CD4-positive, alpha-beta T cell treated with Interferon alpha-2 for 1 hour (primary cell): Measurements from ENCODE around the gene HIKESHI.
"Not testable (repeated sequence)": the region's sequence is repeated elsewhere in the genome, so short reads cannot be mapped to it uniquely, and the experiment has no call there.

Experiments
- DNase-seq, 2 donors: peaks; one replicate each; pipeline ENCODE4 v3.0.0-alpha.2; 2020 to 2022

The HIKESHI gene, protein sequence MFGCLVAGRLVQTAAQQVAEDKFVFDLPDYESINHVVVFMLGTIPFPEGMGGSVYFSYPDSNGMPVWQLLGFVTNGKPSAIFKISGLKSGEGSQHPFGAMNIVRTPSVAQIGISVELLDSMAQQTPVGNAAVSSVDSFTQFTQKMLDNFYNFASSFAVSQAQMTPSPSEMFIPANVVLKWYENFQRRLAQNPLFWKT

DNA sequence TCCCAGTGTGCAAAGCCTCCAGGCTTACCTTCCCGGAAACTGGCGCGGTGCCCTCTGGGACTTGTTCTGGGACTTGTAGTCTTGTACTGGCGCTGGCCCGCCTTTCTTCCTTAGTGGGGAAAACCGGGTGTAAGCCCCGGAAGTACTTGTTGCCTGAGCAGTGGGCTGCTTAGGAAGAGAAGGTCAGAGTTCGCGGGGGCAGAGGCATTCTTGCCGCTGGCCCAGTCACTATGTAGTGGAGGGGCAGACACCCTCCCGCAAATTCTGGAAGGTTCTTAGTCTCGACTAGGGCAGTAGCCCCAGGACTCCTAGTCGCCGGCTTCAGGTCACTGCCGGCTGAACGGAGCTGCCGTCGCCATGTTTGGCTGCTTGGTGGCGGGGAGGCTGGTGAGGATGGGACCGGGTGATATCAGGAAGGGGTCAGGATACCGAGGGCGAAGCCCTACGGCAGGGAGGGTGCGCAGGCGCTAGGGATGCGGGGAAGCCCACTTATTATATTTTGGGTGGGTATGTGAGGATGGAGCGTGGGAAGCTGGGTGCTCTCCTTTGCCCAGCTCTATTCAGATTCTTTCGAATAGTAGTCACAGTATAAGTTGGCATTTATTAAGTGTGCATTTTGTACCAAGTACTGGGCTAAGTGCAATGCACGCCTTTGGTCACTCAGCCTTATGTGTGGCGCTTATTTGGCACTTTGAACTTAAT lies at the start of gene HIKESHI:
Gene HIKESHI, plus strand, starts transcription at position 149 of the 702 bp plus-strand sequence. Its CDS starts 209 bp downstream, at position 358.
- DNase-seq: peak; percentile 89 to 92

DNA sequence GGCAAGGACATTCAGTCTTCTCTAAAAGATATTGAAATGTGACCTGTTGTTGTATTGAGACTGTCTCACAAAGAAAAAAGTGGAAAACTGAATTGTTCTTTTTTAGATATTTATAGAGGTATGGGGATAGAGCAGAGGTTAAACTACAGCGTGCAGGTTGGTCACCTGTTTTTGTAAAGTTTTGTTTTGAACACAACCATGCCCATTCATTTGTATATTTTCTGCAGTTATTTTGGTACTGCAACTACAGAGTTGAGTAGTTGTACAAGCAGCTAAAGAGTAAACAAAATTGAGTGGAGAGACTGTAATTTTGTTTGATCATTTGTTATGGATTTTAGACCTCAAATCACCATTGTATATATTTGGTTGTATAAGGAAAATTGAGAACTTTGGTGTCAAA lies 46.1 kb upstream of the HIKESHI start:
- DNase-seq: no peak

DNA sequence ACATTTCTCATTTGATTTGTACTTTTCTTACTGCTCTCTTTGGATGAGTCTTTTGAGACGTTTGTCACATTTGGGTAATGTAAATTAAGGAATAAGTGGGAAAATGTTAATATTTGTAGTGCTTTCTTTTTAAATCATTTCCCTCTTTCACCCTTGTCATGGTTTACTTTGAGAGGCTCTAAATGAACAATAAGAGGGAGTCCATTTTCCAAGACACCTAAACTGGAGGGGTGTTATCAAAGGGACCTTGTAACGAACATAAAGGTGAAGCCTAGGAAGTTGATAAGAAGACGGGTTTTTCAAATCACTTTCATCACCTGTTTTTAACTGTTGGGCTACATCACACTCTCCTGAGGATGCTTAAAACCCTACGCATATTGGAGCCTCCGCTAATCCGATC lies 45.4 kb upstream of the HIKESHI start:
- DNase-seq: no peak

DNA sequence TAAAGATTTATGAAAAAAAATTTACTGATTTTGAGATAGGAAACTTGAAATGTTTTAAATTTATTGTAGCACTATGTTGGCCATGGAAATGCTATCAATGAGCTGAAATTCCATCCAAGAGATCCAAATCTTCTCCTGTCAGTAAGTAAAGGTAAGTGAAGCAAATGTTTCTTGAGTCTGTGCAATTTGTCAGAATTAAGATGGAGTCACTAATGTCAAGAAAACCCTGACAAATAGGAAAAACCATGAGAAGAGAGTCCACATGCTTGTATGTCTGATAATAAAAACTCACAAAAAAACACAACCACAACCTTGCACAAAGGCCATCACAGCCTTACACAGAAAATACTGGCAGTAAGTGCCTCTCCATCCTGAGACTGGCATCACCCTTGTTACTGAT lies 44.6 kb upstream of the HIKESHI start:
- no peak for DNase-seq

DNA sequence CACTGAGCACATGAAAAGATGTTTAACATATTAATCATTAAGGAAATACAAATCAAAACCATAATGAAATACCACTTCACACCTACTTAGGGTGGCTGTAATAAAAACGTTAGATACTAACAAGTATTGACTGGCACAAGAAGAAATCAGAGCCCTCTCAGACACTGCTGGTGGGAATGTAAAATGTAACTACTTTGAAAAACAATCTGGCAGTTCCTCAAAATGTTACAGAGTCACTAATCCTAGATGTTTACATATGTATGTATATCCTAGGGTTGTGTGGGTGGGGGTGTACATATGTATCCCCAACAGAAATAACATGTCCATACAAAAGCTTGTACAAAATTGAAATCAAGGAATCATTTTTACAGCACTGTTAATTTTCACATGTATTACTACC lies 42.3 kb upstream of the HIKESHI start:
- DNase-seq: no peak

DNA sequence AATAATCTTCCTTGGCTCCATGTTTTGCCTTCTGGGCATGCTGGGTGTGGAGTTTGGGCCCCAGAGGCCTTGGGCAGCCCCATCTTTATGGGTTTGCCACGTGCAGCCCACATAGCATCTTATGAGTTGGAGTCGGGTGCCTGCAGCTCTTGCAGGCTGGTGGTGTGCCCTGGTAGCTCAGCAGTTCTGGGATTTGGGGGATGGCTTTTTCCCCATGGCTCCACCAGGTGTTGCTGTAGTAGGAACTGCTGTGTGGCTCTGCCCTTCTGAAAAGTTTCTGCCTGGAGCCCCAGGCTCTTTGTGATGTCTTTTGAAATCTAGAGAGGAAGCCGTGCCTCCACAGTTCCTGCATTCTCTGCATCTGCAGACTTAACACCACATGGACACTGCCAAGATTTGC lies 40.7 kb upstream of the HIKESHI start:
- no peak for DNase-seq

DNA sequence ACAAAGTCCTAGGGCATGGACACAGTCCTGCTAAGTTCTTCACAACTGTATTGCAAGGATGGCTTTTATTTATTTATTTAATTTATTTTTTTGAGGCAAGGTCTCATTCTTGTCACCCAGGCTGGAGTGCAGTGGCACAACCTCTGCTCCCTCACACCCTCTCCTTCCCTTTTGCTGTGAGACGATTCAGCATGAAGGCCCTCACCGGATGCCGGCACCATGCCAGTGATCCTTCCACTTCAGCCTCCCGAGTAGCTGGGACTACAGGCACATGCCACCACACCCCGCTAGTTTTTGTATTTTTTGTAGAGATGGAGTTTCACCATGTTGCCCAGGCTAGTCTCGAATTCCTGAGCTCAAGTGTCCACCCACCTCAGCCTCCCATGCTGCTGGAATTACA lies 39.7 kb upstream of the HIKESHI start:
- DNase-seq: no peak

DNA sequence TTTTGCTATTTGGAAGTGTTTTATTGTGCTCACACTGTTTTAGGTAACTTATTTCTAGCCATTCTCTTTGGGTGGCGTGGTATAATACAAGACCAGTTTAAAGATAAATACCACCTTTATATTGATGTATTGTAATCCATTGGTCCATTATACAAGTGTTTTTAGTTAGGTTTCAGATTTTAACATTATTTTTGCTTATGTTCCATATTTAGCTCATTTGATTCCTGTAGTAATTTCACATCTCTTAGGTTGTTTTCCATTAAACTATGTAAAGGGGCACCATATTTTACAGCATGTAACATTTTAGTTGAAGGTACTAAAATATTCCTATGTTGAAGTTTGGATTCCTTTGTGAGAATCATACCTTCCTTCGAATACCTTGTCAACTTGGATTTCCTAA lies 37.4 kb upstream of the HIKESHI start:
- no peak for DNase-seq

DNA sequence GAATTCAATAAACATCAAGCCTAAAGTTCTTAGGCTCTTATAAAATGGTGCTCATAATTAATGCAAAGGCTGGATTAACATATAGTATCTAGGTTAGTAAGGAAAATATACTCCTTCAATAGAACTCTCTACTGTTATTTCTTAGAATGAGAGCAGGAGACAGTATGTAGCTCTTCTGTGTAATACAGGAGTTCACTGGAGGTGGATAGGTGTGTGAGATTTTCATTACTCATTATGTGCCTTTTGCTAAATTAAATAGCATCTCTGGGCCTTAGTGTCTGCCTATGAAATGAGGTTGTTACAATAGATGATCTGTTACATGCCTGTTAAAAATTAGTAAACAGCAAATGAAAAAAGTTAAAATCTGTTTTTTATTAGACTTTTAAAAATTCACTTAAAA lies 36.8 kb upstream of the HIKESHI start:
- DNase-seq: no peak

DNA sequence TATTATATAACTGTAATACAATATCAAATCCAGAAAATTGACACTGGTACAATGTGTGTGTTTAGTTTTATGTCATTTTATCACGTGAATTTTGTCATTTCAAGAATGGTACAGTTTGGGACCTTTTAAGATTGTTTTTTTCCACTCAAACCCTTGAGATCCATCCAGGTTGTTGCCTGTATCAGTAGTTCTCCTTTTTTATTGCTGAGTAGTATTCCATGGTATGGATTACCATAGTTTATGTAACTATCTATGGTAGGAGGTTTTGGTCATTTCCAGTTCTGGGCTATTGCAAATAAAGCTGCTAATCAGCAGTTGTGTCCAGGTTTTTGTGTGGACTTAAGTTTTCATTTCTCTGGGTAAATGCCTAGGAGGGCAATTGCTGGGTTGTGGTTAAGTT lies 32.4 kb upstream of the HIKESHI start:
- no peak for DNase-seq

DNA sequence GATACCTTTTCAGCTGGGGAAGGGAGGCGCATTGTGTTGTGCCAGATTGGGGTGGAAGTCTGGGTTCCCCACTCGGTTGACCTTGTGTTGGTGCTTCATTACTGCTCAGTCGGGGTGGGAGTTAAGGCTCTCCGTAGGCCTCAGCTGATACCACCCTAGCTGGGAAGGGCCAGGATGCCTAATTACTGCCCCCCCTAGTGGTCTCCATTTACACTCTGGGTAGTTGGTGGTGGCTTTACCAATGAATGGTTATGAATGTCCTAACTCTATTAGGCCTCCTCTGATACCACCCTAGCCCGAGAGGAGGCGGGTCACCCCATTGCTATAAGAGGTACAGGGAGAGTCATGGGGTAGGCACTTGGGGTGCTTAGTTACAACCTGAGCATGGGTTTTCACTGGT lies 27.5 kb upstream of the HIKESHI start:
- DNase-seq: no peak

DNA sequence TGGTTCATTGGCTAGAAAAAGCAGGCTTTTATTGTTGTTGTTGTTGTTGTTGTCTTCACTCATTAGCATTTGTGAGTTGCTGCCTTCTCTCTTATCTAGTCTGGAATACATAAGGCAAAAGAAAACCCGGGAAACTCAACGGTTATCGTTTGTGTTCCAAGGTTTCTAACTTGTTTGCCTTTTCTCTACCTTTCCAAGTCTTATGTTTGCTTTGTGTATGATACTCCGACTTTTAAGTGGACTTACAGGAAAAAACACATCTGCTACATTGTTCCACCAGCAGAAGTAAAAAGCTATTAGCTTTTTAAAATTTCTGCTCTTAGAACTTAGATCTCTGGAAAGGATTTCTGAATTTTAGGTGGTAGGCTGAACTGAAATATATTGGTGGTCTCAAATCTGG lies 27.0 kb upstream of the HIKESHI start:
- DNase-seq: no peak

DNA sequence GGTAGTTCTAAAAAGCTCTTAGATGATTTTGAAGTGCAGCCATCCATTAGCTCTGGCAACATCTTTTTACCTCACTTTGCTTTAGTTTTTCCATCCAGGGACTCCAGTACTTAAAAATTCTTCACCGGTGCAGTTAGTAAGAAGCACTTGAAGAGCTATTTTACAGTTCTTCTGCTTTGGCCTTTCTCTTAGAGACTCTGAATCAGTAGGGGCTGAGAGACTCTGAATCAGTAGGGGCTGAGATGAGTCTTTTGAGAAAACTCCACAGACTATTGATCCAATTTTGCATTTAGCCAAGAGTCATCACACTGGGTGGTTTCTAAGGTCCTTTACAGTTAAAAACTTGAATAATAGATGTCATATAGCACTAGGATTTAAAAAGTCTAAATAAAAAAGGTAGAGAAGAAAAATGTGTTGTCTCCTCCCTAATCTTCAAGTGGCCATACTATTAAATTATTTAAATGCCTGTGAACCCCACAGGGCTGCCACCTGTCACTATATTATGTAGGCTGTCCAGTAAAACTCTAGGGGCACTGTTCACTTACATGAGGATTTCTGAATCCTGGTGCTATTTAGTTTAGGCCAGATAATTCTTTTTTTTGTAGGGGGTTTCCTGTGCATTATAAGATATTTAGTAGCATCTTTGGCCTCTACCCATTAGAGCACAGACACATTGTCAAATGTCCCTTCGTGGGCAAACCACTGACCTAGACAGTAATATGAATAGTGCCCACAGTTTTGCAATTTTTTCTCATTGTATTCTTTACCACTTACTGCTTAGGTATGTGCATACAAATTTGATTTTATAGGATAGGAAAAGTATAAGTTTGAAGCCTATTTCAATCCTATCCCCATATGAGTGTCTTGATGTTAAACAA lies 26.3 kb upstream of the HIKESHI start:
- no peak for DNase-seq

DNA sequence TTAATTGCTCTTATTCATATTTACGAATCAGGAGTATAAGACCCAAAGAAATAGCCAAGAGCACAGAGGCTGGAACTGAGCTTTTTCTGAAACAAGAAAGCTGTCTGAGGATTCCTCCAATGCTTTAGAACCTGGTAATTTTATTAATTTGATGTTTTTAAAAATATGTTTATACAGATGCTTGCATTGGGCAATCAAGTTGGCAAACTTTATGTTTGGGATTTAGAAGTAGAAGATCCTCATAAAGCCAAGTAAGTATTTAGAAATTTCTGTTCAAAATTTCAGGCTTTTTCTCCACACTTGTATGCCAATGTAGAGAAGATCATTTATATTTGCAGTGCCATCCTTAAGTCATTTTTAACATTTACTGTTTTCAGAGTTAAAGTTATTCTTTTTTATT lies 24.3 kb upstream of the HIKESHI start:
- no peak for DNase-seq

DNA sequence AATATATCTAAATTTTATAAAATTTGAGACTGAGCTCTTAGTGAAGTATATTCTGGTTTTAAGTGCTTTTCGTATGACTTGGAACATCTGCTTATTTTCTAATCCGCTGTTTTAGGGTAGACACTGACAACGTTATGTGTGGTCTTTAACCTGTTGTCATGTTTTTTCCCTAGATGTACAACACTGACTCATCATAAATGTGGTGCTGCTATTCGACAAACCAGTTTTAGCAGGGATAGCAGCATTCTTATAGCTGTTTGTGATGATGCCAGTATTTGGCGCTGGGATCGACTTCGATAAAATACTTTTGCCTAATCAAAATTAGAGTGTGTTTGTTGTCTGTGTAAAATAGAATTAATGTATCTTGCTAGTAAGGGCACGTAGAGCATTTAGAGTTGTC lies 23.8 kb upstream of the HIKESHI start:
- no peak for DNase-seq

DNA sequence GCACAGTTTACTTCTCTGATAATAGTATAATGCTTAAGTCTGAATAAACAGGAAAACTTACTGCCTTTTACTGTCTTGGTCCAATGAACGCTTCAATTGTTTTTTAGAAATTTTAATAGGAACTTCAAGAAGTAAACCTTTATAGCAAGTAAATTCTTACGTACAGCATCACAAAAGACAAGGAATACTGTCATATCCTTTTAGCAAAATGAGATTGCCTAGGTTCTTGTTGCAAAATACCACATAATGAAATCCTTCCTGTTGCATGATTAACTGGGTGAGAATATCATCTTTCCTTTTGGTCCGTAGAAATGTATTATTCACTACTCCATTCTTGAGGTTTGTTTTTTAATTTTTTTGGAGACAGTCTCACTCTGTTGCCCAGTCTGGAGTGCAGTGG lies 22.3 kb upstream of the HIKESHI start:
- DNase-seq: no peak

DNA sequence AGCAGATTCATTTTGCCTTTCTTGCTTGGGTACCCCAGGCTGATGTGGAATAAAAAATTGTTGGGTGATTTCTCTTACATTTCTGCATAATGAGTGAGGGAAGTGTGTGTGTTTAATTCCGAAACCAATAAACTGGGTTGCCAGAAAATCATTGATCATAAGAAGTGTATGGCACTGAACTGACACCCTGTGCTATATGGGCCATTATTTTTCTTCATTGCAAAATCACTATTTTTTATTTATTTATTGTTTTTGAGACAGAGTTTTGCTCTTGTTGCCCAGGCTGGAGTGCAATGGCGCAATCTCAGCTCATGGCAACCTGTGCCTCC lies 14.6 kb upstream of the HIKESHI start:
- no peak for DNase-seq

DNA sequence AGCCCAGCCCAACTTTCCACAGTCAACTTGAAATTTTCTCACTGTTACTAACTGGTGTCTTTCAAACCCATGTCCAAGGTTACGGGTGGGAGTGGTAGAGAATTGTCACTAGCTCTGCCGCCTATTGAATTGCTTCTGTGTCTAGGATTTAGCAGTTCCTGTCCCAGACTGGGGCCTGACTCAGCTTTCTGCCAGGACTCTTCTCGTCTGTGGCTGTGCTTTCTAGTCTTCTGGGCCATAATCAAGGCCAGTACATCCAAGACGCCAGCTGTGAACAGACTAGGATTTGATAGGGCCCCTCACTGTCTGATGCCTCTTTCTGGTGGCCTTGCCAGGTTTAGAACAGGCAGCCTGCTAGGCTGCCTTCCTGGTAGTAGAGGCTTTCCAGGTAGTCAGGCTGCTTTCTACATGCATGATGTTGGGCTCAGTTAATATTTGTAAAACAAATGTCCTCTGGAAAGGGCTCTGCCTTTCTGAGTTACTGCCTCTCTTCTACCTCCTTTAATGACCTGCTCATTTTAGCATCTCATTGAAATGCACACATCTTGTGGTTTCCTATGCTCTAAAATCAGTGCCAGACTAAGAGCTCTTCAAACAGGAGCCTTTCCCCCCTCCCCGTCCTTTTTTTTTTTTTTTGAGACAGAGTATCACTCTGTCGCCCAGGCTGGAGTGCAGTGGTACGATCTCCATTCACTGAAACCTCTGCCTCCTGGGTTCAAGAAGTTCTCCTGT lies 13.1 kb upstream of the HIKESHI start:
- DNase-seq: peak in 1 of 2 donors; percentile 17

DNA sequence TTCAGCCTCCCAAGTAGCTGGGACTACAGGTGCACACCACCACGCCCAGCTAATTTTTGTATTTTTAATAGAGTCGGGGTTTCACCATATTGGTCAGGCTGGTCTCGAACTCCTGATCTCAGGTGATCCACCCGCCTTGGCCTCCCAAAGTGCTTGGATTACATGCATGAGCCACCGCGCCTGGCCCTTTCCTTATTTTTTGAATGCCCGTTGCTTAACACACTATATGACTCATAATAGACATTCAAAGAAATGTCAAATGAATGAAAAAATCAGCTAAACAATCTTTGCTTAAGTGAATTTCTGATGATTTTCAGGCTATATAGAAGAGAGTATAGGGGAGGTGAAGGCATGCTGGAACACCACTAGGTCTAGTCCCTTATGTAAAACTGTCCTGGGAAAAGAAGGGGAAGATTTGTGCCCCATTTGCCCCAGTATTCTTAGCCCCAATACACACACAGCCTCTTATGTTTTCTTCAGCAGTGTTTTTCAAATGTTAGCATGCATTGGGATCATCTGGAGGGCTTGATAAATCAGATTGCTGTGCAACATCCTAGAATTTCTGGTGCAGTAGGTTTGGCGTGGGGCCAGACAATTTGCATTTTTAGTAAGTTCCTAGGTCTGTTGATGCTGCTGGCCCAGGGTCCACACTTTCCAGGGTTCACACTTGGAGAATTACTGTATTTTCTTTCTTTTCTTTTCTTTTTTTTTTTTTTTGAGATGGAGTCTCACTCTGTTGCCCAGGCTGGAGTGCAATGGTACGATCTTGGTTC lies 12.3 kb upstream of the HIKESHI start:
- DNase-seq: not testable (repeated sequence)

DNA sequence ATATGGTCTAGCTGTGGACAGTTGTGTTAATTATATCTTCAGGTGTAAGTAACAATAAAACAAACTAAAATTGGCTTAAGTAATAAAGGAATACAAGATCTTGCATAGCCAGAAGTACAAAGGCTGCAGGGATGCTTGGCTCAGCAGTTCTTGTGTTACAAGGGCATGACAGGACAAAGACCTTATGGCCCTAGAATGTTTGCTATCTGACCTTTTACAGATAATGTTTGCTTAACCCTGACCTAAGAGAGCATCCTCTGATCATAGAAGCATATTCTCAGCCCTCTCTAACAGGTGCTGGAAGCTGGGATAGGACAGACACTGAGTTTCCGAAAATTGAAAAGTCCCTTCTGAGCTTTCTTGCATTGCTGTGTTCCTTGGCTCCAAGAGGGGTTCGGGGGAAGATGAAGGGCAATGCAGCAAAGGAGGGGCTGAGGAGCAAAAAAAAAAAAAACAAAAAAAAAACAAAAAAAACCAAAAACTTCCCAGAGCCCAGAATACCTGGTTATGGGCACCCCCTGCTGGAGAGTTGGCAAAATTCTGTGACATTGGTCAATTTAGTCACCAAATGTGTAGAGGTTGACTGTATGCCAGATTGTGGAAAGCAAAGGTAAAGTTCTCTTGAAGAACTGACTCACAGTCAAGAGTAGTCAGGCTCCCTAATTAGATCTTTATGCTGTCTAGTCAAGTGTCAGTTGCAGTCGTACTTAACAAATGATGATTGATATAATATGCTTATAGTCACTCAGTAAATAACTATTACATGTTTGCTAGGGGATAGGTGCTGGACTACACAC lies 10.4 kb upstream of the HIKESHI start:
- DNase-seq: peak; percentile 51 to 73

DNA sequence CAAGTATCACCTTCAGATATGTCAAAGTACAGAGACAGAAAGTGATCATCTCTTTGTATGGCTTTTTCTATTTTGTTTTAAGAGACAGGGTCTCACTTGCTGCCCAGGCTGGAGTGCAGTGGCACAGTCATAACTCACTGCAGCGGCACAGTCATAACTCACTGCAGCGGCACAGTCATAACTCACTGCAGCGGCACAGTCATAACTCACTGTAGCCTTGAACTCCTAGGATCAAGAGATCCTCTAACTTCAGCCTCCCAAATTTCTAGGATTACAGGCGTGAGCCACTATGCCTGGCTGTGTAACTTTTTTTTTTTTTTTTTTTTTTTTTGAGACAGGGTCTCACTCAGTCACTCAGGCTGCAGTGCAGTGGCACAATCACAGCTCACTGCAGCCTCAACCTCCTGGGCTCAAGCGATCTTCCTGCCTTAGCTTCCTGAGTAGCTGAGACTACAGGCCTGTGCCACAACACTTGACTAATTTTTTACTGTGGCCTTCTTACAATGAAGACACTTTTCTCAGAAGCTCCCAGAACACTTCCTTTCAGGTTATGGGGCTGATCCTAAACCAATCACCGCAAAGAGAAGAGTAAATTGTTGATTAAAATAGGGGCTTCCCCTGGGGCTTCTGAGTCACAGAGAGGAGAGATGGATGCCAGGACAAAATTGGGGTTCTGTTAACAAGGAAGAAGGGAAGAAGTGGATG lies 9.0 kb upstream of the HIKESHI start:
- DNase-seq: peak in 1 of 2 donors; percentile 53
